Inflammatory macrophage treated with lipopolysaccharide for 1 hour (primary cell): ENCODE measurements around the gene TWNK.
A peak's percentile ranks its signal among the peaks of the same experiment; 100 is the strongest.

Experiments
- DNase-seq, 2 donors: peaks; one replicate each; pipeline ENCODE4 v3.0.0-alpha.2; 2020 to 2022

The TWNK gene

DNA sequence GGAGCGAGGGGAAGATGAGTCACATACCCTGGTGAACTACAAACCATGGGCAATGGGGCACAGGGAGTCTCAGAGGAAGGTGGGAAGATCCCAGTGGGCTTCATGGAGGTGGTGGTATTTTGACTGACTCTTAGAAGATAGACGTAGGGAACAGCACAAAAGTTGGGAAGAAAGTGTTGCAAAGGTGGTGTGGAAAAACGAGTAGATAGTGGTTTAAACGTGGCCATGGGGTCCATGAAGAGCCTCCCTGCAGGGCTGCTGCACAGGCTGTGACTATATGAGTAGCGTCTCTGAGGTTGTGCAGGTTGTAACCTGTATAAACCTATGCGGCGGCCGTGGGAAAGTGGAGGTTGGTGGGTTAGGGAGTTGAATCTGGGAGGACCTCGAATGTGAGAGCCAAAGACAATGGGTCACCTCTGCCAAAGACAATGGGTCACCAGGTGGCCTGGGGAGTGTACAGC lies 26.1 kb downstream of the TWNK start:
- no peak for DNase-seq

DNA sequence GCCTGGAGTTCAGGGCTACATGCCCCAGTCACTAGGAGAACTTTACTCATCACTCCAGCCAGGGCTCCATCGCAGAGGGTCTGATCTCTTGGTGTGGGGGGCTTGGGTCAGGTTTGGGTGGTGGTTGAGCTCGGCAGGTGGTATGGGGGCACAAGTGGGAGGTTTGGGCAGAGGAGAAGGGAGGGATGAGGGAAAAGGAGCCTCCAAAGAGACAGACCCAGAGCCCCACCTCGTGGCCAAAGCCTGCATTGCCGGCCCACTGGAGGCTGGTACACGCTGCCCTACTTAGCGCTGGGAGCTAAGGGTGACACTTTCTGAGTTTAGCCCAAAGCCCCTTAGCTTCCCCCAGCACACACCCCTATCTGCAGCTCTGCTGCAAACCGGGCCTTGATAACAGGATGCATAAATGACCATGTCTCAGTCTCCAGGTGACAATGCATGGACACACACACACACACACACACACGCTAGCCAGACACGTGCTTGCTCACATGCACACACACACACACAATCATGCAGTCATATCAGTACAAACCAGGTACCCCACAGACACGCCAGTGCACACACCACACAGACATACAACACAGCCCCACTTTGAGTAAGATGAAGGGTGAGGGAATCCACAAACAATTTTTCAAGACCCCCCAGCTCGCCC lies 27.0 kb downstream of the TWNK start:
- DNase-seq: peak in 1 of 2 donors; percentile 94

DNA sequence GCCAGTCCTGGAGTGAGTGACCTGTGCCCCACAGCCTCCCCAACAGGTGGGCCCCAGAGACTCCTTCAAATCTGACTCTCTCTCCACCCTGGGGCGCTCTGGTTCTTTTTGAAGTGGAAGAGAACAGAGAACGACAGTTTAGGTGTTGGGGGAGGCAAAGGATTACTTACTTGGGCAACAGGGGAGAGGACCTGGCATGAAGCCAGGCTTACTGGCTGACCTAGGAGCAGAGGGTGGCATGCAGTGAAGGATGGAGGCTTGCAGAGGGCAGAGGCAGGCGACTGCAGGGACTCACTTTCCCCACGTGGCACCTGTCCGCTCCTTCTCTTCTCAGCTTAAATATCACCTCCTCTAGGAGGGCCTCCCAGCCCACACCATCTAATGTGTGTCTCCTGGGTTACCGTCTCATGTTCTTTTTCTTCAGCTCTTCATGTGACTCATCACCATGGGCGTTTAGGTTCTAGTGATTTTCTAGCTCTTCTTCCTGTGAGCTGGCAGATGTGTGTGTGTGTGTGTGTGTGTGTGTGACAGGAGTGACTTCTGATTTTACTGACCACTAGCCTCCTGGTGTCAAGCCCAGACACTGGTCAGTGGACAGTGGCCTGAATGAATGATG lies 27.7 kb downstream of the TWNK start:
- DNase-seq: no peak

DNA sequence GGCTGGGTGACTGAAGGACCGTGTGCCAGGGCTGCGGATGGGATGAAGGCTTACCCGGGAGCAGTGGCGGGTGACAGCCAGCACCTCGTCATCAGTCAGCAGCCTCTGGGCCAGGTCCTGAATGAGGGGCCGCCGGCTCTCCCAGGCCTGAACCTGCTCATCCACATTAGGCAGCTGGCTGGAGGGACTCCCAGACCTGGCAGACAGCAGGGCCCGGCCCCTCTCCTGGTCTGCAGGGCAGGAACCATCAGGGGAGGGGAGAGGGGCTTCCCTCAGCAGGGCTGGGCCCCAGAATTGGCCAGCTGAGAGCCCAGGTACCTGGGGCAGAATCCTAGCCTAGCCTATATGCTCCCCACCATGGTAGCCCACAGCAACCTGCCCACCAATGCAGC lies 28.2 kb downstream of the TWNK start:
- no peak for DNase-seq

DNA sequence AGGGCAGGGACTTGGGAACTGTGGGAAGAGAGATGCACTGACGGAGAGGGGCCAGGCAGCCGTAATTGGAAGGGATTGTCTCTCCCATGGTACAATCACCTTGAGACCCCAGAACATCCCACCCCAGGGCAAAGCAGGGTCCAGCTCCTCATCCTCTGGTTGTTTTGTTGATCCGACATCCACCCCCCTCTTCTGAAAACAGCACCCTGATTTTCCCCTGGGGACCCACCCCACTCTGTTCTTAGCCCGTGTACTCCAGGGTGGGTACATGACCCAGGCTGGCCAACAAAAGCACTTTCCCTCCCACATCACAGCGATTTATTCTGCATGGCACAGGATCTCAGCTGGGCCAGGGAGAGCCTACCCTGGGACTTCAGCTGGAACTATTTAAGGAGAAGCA lies 29.5 kb downstream of the TWNK start:
- no peak for DNase-seq

DNA sequence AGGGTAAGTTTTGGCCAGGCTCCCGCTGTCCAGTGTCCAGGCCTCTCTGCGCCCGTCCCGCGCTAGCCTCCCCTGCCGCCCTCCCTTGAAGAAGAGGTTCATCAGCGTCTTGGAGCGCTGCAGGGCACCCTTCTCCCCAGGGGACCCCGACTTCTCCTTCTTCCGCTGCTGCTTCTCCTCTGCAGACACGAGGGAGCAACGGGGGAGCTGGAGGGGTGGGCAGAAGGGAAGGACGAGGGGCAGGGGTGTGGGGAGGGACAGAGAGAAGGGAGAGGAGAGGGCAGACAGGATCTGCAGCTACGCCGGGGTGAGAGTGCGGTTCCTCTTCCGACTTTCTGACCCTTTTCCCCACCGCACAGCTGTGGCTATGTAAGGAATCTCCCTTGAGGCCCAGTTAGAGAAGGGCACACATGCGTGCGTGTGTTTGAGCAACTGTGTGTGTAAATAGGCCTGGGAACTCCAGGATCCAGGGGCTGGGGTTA lies 30.8 kb downstream of the TWNK start:
- peak; percentile 54 to 62 for DNase-seq

DNA sequence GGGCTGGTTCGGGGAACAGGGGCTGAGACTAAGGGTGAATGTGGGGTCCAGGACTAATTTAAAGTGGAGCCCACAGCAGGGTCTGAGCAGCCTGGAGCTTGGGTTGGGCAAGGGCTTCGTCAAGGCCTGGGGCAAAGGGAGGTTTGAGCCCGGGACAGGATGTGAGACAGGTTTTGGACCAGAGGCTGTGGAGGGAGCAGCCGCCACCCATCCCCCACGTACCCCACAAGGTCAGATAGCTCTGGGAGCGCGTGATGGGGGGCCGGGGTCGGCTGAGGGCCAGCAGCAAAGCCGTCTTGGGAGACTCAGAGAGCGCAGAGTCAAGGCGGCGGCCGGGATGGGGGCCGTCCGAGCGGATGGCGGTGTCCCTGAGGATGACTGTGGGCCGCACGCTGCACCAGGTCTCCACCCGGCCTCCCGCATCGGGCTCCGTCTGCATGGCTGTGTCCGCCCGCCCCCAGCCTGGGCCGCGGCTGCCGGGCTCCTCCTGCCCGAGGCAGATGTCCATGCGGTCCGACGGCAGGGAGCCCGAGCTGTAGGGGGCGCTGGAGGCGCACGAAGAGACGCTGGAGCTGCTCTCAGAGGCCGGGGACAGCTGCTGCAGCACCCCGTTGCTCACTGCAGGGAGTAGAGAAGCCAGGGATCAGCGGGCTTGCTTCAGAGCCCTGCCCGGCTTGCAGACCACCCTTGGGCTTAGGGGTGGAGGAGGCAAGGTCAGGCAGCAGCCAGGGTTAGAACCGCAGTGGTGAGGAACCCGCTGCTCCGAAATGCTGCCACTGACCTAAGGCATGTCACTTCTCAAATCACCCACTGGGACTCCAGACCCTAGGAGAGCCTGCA lies 31.5 kb downstream of the TWNK start:
- peak; percentile 68 to 92 for DNase-seq

DNA sequence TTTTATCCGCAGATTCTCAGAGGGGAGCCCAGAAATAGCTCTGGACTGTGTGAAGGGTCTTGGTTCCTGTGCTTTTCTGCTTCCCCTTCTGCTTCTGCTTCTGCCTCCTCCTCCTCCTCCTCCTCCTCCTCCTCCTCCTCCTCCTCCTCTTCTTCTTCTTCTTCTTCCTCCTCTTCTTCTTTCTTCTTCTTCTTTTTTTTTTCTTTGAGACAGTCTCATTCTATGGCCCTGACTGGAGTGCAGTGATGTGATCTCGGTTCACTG lies 32.0 kb downstream of the TWNK start:
- DNase-seq: no peak

DNA sequence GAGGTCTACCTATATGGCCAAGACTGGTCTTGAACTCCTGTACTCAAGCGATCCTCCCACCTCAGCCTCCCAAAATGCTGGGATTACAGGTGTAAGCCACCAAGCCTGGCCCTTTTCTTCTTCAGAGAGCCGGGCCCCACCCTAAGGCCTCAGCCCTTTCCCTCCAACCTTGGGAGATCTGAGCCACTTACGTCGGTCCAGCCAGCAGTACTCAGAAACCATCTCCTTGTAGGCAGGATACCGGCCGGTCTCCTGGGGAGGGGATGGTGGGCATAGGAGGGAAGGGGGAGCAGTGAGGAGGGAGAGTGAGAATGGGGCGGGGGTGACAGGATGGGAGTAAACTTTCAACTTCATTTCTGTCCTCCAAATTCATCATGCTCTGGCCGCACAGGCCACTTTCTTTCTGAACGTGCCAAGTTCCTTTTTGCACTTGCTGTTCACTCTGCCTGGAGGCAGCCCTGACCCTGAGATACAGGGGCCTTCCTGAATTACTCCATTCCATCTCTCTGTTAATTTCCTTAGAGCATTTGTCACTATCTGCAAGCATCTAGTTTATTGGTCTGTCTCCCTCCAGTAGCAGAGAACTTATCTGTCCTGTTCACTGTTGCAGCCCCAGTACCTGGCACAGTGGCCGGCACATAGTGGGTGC lies 33.2 kb downstream of the TWNK start:
- peak in 1 of 2 donors; percentile 68 for DNase-seq

DNA sequence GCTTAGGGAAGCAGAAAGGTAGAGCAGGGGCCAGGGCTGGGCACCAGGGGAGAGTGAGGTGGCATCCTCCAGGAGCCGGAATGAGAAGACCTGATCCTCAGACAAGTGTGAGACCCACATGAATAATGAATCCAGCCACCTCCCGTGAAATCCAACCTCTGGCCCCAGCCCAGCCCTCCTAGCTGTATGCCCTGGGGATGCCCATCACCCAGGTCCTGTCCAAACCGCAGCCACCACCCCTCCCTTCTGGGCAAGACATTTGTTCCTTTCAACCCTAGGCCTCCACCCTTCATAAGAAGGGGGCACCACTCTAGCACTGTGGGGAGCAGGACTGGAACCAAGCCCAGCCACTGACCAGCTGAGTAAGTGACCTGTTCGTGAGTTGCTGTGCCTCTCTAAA lies 33.9 kb downstream of the TWNK start:
- no peak for DNase-seq

DNA sequence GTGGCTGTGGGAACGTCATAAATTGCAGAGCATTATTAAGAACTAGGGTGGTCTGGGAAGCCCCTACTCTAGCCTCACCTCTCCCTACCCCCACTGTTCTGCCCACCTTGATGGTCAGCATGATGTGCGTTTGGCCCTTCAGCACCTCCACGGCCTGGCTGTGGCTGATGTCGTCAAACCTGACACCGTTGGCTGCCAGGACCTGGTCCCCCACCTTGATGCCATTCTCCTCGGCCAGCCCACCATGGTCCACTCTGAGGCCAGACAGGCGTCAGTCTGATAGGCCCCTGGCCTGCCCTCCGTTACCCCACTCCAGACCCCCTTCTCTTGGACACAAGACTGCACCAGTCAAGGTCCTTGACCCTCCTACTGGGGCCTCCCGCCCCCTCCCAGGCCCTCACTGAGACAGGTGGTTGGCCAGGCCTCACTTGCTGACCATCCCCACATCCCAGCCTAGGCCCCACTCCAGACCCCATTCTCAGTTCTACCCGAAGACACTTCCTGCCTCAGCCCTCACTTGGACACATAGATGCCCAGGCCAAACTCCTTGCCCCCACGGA lies 34.4 kb downstream of the TWNK start:
- no peak for DNase-seq

DNA sequence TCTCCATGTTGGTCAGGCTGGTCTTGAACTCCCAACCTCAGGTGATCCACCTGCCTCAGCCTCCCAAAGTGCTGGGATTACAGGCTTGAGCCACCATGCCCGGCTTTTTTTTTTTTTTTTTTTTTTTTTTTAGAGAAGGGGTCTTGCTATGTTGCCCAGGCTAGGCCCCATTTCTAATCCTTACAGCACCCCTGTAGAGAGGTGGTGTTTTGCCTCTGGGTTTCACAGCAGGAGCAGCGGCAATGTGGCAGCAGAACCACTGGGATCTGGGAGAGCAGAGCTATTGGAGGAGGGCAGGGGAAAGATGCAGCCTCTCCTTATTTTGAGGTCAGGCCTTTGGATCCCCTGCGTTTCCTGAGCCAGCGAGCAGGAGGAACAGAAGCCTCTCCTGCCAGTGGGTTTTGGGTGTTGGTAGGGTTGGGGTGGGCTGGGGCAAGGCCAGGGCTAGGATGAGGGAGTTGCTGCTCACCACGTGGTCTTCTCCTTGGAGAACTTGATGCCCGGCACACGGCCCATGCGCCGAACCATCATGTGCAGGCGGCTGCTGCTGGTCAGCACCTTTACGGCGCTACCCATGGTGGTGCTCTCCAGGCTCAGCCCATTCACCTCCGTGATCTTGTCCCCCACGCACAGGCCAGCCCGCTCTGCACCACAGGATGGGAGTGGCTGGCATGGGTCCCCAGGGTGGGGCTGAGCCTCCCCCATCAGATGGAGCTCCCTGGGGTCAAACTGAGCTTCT lies 35.8 kb downstream of the TWNK start:
- DNase-seq: no peak

DNA sequence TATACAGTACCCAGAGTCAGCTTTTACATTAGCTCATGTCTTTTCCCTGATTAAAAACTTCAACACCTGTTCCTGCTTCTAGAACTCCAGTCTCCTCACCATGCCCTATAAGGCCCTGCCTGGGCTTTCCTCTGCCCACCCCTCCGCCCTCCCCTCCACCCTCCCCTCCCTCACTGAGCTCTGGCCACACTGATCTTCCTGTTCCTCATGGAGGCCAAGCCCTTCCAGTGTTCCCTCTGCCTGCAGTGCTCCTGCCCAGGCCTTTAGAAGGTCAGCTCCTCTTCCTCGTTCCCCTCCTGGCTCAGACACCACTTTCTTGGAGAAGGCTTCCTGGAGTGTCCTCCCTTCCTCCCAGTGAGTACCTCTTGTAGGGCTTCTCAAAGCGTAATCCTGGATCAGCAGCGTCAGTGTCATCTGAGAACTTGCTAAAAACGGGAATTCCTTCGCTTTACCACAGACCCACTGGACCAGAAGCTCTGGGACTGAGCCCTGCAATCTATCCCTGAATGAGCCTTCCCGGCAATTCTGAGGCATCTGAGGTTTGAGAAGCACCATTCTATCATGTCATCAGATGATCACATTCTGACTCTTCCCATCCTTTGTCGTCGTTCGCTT lies 39.9 kb downstream of the TWNK start:
- DNase-seq: peak; percentile 50 to 75

DNA sequence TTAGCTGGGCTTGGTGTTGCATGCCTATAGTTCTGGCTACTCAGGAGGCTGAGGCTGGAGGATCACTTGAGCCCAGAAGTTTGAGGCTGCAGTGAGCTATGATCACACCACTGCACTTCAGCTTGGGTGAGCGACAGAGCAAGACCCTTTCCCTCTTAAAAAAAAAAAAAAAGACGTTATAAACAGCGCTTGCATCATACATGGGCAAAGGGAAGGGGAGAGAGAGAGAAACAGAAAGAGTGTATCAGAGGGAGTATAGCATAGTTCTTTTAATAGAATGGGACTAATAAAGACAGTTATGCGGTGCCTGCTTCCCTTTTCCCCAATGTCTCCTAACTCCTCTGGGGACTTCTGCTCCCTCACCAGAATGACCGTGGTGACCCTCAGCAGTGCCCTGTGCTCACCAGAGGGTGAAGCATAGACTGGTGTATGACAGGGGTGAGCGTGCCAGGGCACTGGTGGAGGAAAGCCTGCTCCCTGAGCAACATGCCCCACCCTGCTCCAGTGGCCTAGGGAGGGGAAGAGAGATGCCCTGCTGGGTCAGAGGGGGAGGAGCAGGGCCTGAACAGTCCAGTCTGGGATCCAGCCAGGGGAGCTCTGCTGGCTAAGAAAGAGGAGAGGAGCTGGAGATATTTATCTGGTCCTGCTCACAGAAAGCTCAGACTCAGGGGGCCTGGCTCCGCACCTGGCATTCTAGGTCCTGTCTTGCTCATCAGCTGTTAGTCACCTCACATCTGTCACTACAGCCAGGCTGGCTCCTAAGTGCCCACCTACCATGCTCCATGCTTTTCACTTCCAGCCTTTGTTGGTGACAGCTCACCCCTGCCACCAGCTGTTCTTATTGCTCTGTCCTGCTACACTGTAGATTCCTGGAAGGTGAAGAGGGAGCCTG lies 41.3 kb downstream of the TWNK start:
- peak in 1 of 2 donors; percentile 52 for DNase-seq

DNA sequence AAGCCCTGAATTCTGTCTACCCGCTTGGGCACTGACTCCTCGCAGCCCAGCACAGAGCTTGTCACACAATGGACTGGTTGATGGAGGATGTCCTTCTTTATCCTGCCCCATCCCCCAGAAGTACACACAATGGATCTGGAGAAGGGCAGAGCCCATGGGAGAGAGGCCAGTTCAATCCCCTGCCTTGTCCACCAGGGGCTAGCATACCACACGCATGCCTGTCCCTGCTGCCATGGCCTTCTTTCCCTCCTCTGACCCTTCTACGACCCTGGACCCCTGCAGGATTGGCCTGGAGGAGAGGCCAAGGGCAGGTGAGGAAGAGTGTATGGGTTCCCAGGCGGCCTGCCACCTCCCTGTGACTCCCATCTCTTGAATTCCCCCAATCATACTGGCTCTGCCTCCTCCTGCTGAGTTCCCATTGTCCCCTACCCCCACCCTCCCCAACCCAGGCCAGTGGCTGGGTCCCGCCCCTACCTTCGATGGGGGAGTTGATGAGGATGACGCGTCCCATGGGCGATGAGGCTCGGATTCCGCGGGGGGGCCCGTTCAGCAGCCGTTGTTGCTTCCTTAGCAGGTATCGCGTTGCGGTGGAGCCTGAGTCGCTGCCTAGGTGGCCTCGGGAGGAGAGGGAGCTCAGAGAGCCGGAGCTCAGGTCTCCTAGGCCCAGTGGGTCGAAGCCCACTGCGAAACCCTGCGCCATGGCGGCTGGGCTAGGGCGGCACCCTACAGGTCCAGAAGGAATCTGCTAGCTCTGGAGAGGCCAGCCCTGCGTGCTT lies 42.4 kb downstream of the TWNK start:
- no peak for DNase-seq

DNA sequence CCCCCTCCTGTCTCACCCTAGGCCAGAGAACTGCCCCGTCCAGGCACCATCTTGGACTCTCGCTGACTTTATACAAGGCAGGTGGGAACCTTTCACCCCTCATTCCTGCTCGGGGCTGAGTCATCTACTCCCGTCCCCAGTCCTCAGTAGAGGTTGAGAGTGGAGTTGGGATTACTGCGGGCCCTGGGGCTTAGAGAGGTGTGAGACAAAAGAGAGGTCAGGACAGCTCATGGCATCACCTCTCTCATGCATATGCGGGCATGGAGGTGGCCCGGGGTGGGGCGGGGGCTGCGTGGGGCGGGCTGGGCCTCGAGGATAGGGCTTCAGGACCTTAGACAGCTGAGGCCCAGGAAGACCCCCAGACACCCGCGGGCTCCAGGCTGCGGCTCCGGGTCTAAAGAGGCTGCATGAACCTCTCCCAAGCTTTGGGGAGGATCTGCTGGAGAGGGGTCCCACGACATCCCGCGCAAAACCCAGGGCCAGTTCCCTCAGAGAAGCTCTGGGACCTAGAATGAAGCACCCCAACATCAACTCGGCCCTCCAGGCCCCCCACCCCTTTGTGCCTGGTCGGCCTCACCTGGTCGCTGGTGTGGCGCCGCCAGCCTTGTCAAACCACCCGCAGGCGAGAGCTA lies 43.3 kb downstream of the TWNK start:
- no peak for DNase-seq

DNA sequence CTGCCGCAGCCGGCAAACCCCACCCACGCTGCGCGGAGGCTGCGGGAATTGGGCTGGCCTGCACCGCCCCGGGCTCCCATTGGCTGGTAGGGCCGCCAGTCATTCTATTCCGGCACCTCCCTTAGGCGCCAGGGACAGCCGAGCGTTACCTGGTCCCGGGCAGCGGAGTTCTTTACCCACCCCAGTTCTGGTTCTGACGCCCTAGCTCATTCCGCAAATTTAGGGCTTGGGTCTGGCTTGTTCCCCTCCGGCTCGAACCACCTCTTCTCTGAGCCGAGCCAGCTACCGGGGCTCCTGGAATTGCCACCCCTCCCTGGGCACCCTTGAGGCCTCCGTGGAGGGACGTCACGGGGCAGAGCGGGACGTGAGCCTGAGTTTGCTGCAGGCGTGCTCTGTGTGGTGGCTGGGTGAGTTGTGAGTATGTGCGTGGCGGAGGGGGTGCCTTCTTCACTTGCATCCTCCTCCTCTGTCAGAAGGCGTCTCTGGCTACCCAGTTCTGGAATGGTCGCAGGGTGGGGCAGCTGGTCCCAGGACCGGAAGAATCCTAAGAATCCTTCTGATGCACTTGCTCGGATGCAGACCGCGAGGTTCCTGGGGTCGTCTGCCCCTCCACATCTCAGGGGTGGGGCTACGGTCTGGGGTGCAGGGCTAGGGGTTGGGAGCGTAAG lies 43.9 kb downstream of the TWNK start, which contains the start of the genes PDZD7 and SFXN3:
PDZD7 (minus strand) TSS at position 2 of the 668 bp plus-strand sequence. CDS start 910 bp downstream, outside the sequence.
SFXN3 (plus strand) TSS at position 107 of the 668 bp plus-strand sequence. CDS start 3,461 bp downstream, outside the sequence.
- DNase-seq: peak; percentile 91 to 97

DNA sequence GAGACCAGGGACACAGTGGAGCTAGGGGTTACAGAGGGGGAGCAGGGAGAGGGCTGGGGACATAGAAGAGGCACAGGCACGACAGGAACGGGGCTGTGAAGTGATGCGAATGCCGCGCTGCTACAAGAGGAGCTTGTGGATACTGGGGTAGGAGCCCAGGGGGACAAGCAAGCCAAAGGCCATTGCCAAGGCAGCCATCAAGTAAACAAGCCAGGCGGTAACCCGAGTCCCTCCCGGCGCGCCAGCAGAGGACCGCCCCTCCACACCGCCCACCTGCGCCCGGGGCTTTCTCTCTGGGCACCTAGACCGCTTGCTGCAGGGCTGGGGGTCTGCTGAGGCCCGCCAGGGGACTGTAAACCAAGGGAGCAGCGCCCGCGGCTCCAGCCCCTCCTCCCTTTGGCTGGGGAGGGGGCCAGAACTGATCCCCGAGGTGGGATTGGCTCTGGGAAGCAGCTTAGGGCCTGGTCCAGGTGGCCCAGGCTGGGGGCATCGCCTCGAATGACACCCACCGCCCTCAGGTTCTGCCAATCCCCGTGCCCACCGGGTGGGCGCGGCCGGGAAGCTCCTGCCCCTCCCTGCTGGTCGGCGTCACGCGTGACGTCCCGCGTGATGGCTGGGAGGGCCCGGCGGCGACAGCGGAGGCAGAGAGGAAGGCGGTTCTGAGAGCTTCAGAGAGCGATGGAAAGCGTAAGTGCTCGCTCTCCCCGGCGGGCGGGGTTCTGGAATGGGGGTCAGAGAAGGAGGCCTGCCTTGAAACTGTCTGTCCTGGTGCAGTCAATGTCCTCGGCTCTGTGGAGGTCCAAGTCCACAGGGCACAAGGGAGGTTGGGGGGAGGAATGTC lies 44.7 kb downstream of the TWNK start:
- peak; percentile 77 to 79 for DNase-seq
